Transverse colon (tissue), 3 donors: Measurements from ENCODE around the gene UPB1.

Experiments used
- POLR2A ChIP-seq: fragments of 450-650 bp; IDR thresholded peaks from one replicate; pipeline ENCODE4 v1.6.1; 2016; ENCODE audit warnings: antibody characterized with exemption, mild to moderate bottlenecking, moderate library complexity
- TF ChIP-seq, protein P1 (sequence below), 5 experiments: fragments of 200-600 bp in 3 of 5; fragments of 450-650 bp in 2 of 5; sonication (generic) in 3 of 5; IDR thresholded peaks; 1 replicate in 2 of 5; 2 replicates in 3 of 5; pipeline ENCODE4 v1.5.1; 2016 to 2017; ENCODE audit warnings: antibody characterized with exemption in 5 of 5, inconsistent platforms in 3 of 5, mild to moderate bottlenecking in 2 of 5, moderate library complexity in 1 of 5

DNA sequence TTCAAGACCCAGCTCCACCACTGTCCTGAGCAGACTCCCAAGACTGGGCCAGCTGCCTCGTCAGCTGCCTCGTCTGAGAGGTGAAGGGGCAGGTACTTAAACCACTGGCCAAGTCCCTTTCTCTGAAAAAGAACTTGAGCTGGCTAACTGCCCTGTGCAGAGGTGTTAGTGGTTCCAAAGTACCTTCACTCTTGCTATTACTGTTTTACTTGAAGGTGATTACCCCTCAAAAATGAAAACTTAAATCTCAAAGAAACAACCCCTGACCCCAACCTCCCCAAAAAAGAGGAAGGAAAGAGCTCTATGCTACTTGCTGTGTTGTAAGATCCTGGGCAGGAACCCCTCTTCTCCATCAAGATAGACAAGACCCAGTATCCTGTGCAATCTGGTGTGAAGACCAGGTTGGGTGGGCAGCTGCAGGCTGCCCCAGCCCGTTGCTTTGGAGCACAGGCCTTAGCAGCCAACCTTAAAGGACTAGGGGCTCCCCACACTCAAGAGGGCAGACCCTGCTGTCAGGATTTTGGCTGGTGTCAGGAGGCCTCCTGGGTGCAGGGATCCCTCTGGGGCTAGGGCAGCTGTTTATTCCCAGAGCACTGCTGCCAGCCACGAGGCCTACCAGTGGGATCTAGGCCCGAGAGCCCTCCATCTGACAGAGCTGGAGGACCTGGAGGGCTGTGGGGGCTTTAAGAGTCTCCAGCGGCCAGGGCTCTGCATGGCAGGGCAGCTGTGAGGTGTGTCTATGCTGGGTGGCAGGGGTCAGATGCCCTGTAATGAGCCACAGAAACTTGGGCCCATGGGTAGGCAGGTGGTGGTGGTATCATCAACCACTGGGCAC is 46.8 kb downstream of the UPB1 start:
- TF ChIP-seq POLR2A, result no peak
- TF ChIP-seq, protein P1, sequence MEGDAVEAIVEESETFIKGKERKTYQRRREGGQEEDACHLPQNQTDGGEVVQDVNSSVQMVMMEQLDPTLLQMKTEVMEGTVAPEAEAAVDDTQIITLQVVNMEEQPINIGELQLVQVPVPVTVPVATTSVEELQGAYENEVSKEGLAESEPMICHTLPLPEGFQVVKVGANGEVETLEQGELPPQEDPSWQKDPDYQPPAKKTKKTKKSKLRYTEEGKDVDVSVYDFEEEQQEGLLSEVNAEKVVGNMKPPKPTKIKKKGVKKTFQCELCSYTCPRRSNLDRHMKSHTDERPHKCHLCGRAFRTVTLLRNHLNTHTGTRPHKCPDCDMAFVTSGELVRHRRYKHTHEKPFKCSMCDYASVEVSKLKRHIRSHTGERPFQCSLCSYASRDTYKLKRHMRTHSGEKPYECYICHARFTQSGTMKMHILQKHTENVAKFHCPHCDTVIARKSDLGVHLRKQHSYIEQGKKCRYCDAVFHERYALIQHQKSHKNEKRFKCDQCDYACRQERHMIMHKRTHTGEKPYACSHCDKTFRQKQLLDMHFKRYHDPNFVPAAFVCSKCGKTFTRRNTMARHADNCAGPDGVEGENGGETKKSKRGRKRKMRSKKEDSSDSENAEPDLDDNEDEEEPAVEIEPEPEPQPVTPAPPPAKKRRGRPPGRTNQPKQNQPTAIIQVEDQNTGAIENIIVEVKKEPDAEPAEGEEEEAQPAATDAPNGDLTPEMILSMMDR (IDR thresholded peaks at IDR 0.05), result no peak
